H1 (cell line): ENCODE data around the gene DDR2. TPM values are rescaled to one million over a fixed set of nuclear protein-coding genes. Genes with fewer than 3 reads are reported as not detected.

Source experiments
- CTCF ChIP-seq, 3 experiments: IDR thresholded peaks; 1 replicate in 2 of 3; 2 replicates in 1 of 3; pipeline versions ENCODE4 v1.5.1 to v1.6.1; 2011; ENCODE audit warnings: low read length in 3 of 3, mild to moderate bottlenecking in 3 of 3, inconsistent platforms in 2 of 3, low read depth in 1 of 3, moderate library complexity in 1 of 3; ENCODE audit not compliant: insufficient read depth in 1 of 3; ENCODE audit errors: control extremely low read depth in 1 of 3
- EZH2 ChIP-seq: fragments of 200-600 bp; sonication (generic); IDR thresholded peaks from 2 replicates; pipeline ENCODE4 v1.7.1; 2012; ENCODE audit warnings: low read depth, mild to moderate bottlenecking, moderate library complexity, low read length, inconsistent platforms; ENCODE audit not compliant: severe bottlenecking
- SP2 ChIP-seq: IDR thresholded peaks from 2 replicates; pipeline ENCODE4 v1.6.1; 2012; ENCODE audit warnings: mild to moderate bottlenecking, low read length, inconsistent platforms
- YY1 ChIP-seq: IDR thresholded peaks from 2 replicates; pipeline ENCODE4 v1.6.1; 2011; ENCODE audit warnings: low read depth, mild to moderate bottlenecking, low read length
- polyA plus RNA-seq, 7 experiments: library from polyadenylated mRNA; depleted of rRNA in 3 of 7; stranded (reverse) in 5 of 7; unstranded in 2 of 7; fragments of >200 nt in 5 of 7; fragments of 200-250 nt in 2 of 7; gene quantifications; 1 replicate in 5 of 7; 2 replicates in 1 of 7; 4 replicates in 1 of 7; pipeline versions ENCODE4 v1.2.1 to v1.2.3, GENCODE V29; 2011 to 2013; ENCODE audit warnings: missing spikeins in 2 of 7, mixed read lengths in 2 of 7
- total RNA-seq: library from RNA; stranded (reverse); fragmentation: NEBNext Ultra II Directional; extraction: Animal tissue kit (Norgen Biotek cat#: 25700); gene quantifications from 2 replicates; pipeline ENCODE4 v1.2.1, GENCODE V29; 2021

DDR2 gene
- total and polyA plus RNA-seq, 2 of the 8 experiments (the other 6 are each of a cell fraction or from before 2014, with no cell fraction given): 1.00 to 2.1 TPM

- TF ChIP-seq SP2: no peak
- TF ChIP-seq EZH2: no peak
- peak in 1 of 3 experiments; percentile 14; a peak in 1 of 4 replicates for TF ChIP-seq CTCF (IDR thresholded peaks at IDR 0.05; ENCODE audit: control extremely low read depth in 1 of 3, insufficient read depth in 1 of 3, low read depth in 1 of 3, low read length in 3 of 3)
- no peak for TF ChIP-seq YY1
Observed at GRCh38 chr1:162753001-162753658, 120.9 kb downstream of the DDR2 start (continued).
